ENCODE results near the gene SLC25A4. TPM values are rescaled to one million over a fixed set of nuclear protein-coding genes. Genes with fewer than 3 reads are reported as not detected.
"Not testable (repeated sequence)": the region's sequence is repeated elsewhere in the genome, so short reads cannot be mapped to it uniquely, and the experiment has no call there.

The SLC25A4 gene
- polyA plus RNA-seq, 1 experiment = 17.6 TPM

GRCh38 chr4:185106353-185106752 is 36.7 kb upstream of the SLC25A4 start:
- Histone ChIP-seq H3K4me3 (ENCODE audit: low read depth, low read length) (no peak overlapping the region), H3K27me3 (ENCODE audit: control insufficient read depth, insufficient read depth, low read length) (no peaks in the 10 kb centered on the region), H3K27ac (ENCODE audit: low read depth, low read length) (no peak overlapping the region), H3K9me3 (ENCODE audit: control insufficient read depth, insufficient read depth, low read length) (no peaks in the 10 kb centered on the region)
- no peak for DNase-seq (ENCODE audit: low read depth, low spot score)
- no peak for TF ChIP-seq CTCF (IDR thresholded peaks at IDR 0.05; ENCODE audit: low read depth, low read length)
- ChIA-PET POLR2A (no interaction called here), CTCF (interaction anchor here (0.6 to 1.6 kb wide), 5 partner anchors 9 to 361 kb away, joined by 3 to 10 read pairs (median 4); no protein-coding TSS in a partner anchor)

- DNase-seq (ENCODE audit: low read depth, low spot score); H3K4me3 ChIP-seq (ENCODE audit: low read depth, low read length); POLR2A ChIA-PET; H3K27me3 ChIP-seq (ENCODE audit: control insufficient read depth, insufficient read depth, low read length); H3K27ac ChIP-seq (ENCODE audit: low read depth, low read length); H3K9me3 ChIP-seq (ENCODE audit: control insufficient read depth, insufficient read depth, low read length): not testable (repeated sequence)
- CTCF ChIA-PET = interaction anchor here (1.9 kb wide), 1 partner anchor 11 kb away, joined by 23 read pairs; no protein-coding TSS in a partner anchor
These were observed 35.5 kb upstream of the SLC25A4 start for GRCh38 chr4:185107574-185107973.

GRCh38 chr4:185108185-185108584 is 34.9 kb upstream of the SLC25A4 start:
- POLR2A ChIA-PET = no interaction called here
- CTCF ChIA-PET = interaction anchor here (1.9 kb wide), 1 partner anchor 12 kb away, joined by 23 read pairs; no protein-coding TSS in a partner anchor
- no peak for TF ChIP-seq CTCF (IDR thresholded peaks at IDR 0.05; ENCODE audit: low read depth, low read length)
- Histone ChIP-seq H3K27ac (ENCODE audit: low read depth, low read length) (no peak overlapping the region), H3K27me3 (ENCODE audit: control insufficient read depth, insufficient read depth, low read length) (no peaks in the 10 kb centered on the region), H3K9me3 (ENCODE audit: control insufficient read depth, insufficient read depth, low read length) (no peaks in the 10 kb centered on the region), H3K4me3 (ENCODE audit: low read depth, low read length) (no peak overlapping the region)
- no peak for DNase-seq (ENCODE audit: low read depth, low spot score)

GRCh38 chr4:185108669-185109068 is 34.4 kb upstream of the SLC25A4 start:
- CTCF ChIA-PET = interaction anchor here (1.9 kb wide), 1 partner anchor 12 kb away, joined by 23 read pairs; no protein-coding TSS in a partner anchor
- Histone ChIP-seq H3K9me3 (ENCODE audit: control insufficient read depth, insufficient read depth, low read length) (no peaks in the 10 kb centered on the region), H3K27me3 (ENCODE audit: control insufficient read depth, insufficient read depth, low read length) (no peaks in the 10 kb centered on the region), H3K4me3 (ENCODE audit: low read depth, low read length) (no peak overlapping the region), H3K27ac (ENCODE audit: low read depth, low read length) (no peak overlapping the region)
- DNase-seq (ENCODE audit: low read depth, low spot score) = no peak
- POLR2A ChIA-PET = no interaction called here
- no peak for TF ChIP-seq CTCF (IDR thresholded peaks at IDR 0.05; ENCODE audit: low read depth, low read length)

- no peak for TF ChIP-seq CTCF (IDR thresholded peaks at IDR 0.05; ENCODE audit: low read depth, low read length)
These were observed 33.3 kb upstream of the SLC25A4 start for GRCh38 chr4:185109736-185110135.

More at GRCh38 chr4:185109736-185110135, 33.3 kb upstream of the SLC25A4 start:
- H3K27ac ChIP-seq (ENCODE audit: low read depth, low read length) = no peak overlapping the region
- no peaks in the 10 kb centered on the region for H3K9me3 ChIP-seq (ENCODE audit: control insufficient read depth, insufficient read depth, low read length)
- H3K4me3 ChIP-seq (ENCODE audit: low read depth, low read length) = no peak overlapping the region
- CTCF ChIA-PET = interaction anchor here (1.0 to 1.4 kb wide), 2 partner anchors 14 to 70 kb away, joined by 4 to 5 read pairs; no protein-coding TSS in a partner anchor
- POLR2A ChIA-PET = no interaction called here
- H3K27me3 ChIP-seq (ENCODE audit: control insufficient read depth, insufficient read depth, low read length) = no peaks in the 10 kb centered on the region
- no peak for DNase-seq (ENCODE audit: low read depth, low spot score)
